D721Med (cell line): ENCODE measurements around the gene GLRA3.

ENCODE experiments used
- DNase-seq: peaks from one replicate; pipeline ENCODE4 v3.0.0; 2011; ENCODE audit warnings: low spot score; ENCODE audit not compliant: insufficient read length
- FAIRE-seq: peaks from 2 replicates; lab custom pipeline; 2011; peaks lifted over from hg19 to GRCh38; lab: Jason Lieb, UNC
- TF ChIP-seq, protein P1 (sequence below): IDR thresholded peaks from 2 replicates; pipeline ENCODE4 v1.5.1; 2012; ENCODE audit warnings: mild to moderate bottlenecking, control low read depth; ENCODE audit not compliant: insufficient read depth; ENCODE audit errors: missing control alignments

The GLRA3 gene

DNA sequence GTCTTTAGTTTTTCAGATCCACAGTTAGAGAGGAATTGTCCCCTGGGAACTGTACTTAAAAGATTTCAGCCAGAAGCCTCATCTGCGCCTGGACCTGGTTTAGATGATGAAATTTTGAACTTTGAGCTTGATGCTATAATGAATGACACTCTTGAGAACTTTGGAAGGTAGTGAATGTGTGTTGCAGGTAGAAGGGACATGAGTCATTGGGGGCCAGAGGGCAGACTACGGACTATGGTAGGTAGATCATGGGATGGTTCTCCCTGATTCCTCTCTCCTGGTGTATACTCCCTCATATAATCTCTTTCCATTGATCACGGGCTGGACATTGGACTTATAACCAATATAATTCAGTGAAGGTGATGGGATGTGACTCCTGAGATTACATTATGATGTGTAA, 38.9 kb upstream of the GLRA3 start:
- TF ChIP-seq, protein P1, sequence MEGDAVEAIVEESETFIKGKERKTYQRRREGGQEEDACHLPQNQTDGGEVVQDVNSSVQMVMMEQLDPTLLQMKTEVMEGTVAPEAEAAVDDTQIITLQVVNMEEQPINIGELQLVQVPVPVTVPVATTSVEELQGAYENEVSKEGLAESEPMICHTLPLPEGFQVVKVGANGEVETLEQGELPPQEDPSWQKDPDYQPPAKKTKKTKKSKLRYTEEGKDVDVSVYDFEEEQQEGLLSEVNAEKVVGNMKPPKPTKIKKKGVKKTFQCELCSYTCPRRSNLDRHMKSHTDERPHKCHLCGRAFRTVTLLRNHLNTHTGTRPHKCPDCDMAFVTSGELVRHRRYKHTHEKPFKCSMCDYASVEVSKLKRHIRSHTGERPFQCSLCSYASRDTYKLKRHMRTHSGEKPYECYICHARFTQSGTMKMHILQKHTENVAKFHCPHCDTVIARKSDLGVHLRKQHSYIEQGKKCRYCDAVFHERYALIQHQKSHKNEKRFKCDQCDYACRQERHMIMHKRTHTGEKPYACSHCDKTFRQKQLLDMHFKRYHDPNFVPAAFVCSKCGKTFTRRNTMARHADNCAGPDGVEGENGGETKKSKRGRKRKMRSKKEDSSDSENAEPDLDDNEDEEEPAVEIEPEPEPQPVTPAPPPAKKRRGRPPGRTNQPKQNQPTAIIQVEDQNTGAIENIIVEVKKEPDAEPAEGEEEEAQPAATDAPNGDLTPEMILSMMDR, result no peak
- DNase-seq (no peak), FAIRE-seq (no peak)

DNA sequence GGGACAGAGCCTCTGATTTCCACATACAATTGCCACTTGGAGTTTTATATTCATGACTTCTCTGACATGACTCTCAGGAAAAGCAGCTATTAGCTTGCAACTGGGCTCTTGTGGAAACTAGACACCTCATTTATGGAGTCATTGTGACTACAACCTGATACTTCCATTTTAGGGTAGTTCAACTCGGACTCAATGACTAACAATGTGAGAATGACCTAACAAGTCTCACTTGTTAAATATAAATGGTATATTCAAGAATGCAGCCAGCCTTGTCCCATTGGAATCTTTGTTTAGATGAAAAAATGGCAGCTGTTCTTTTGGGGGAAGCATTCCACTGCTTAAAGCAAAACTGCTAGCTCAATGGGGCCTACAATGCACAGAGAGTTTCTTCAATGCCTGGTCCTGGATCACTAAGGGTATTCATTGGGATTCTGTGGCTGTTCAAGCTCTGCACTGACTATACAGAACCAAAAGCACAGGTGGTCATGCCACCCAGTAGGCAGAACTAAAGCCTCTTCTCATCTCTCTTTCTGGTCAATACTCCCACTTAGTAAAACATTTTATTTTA, 36.5 kb upstream of the GLRA3 start:
- FAIRE-seq (no peak), DNase-seq (no peak)
- TF ChIP-seq, protein P1, result no peak

DNA sequence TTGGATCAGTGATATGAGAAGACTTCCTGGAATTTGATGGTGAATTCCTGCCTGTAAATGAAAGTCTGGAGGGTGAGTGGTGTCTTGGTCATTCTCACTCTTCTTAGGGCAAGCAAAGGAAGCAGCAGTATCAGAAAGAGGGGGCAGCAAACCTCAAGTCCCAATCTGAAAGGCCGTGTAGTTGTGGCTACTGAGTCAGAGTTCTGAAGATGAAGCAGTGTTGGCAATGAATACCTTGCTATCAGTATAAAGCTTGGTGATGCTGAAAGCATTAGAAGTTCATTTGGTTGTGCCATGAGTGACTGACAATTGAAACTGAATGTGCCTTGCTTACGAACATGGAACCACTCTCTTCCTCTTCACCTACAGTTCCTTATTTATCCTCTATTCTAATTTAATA, 35.0 kb upstream of the GLRA3 start:
- FAIRE-seq (no peak), DNase-seq (no peak)
- TF ChIP-seq, protein P1, result no peak

DNA sequence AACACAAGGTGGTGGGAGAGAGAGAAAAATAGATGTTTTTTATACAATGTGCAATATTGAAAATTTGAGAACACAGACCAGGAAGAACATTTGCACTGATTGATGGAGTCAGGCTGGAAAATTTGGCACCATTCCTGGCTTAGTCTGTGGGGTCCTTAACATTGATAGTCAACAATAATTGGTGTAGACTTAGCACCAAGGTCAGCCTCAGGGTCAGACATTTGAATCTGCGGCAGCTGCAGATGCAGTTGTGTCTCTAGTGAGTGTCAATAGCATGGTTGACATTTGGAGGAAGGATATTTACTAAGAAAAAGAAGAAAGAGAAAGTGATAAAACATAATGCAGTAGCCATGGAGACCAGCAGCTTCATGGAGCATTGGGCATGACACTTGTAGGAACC, 31.5 kb upstream of the GLRA3 start:
- FAIRE-seq (no peak), DNase-seq (no peak)
- TF ChIP-seq, protein P1, result no peak

DNA sequence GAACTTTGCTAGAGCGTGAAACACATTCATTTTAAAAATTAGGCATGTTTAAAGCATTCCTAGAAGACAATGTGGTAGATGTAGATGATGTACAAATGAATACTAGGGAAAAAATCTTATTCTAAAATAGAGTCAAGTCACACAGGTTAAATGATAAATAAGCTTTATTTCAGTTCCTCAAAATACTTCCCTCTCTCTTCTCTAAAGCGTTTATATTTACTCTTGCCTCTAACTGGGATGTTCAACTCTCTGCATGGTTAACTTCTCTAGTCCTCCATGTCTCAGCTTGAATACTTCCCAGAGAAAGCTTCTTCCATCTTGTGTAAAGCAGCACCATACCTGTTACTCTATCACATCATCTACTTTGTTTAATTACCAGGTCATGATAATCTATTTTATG, 30.9 kb upstream of the GLRA3 start:
- FAIRE-seq, result no peak
- DNase-seq, result no peak
- TF ChIP-seq, protein P1, result no peak

DNA sequence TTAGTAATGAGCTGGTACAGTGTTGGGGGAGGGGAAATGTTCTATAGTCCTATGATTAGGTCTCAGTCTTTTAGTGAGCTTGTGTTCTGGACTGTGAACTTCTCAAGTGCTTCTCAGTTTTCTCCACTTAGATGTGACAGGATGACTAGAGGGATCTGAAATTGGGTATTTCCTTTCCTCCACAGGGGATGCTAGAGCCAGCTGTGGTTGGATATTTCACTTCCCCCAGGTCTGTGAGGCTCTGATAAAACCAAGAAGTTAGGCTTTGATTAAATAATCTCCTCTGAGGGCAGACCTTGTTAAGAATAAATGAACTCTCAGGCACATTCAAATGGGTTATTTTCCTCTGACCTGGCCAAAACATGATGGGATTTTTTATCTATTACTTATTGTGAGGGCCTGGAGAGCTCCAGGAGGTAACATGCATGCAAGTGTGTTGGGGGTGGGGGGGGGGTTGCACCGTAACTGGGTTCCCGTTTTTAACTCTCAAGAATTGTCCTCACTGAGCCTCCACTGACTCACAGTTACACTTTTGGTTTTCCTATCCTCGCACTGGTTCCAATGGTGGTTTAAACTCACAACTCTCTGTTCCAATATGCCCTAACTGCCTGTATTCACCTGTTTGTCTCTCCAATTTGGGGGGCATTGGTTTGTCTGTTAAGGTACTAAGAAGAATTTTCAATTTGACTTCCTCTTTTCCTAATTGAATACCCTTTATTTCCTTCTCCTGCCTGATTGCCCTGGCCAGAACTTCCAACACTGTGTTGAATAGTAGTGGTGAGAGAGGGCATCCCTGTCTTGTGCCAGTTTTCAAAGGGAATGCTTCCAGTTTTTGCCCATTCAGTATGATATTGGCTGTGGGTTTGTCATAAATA, 28.1 kb upstream of the GLRA3 start:
- FAIRE-seq (no peak), DNase-seq (no peak)

DNA sequence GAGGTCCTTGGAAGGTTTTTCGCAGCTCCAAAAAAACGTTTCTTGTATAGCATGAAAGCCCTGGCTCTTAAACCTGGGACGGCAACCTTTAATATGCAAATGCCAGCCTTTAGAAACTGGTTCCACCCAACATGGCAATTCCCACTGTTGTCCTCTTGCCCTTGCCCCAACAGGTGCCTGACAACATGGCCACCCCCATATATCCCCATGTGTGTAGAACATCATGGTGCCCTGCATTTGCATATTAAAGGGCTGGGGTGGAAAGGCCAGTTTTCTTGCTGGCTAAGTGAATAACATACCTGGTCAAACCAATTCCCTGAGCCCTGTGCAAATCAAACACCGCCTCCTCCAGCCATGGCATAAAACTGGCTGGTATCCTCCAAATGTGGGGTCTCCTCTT, 26.0 kb upstream of the GLRA3 start:
- DNase-seq (no peak), FAIRE-seq (no peak)
- TF ChIP-seq, protein P1, result no peak

More for the DNA sequence above, 28.1 kb upstream of the GLRA3 start:
- TF ChIP-seq, protein P1, result no peak
